PFSK-1 (cell line): ENCODE results near the gene UXS1.

ENCODE experiments used
- FOXP2 ChIP-seq: optimal IDR thresholded peaks from 2 replicates; pipeline ENCODE3; 2011; ENCODE audit warnings: borderline replicate concordance, control low read depth, inconsistent platforms; ENCODE audit not compliant: insufficient read depth; ENCODE audit errors: extremely low read length, extremely low read depth
- POLR2AphosphoS5 ChIP-seq: IDR thresholded peaks from 2 replicates; pipeline ENCODE4 v1.6.1; 2012; ENCODE audit warnings: low read depth, mild to moderate bottlenecking, control low read depth, low read length, moderate library complexity
- REST ChIP-seq, 2 experiments: IDR thresholded peaks; 2 replicates each; pipeline versions ENCODE4 v1.6.1 to v1.8.0; 2011 to 2012; ENCODE audit warnings: low read depth in 2 of 2, low read length in 2 of 2, control low read depth in 1 of 2, inconsistent platforms in 1 of 2, mild to moderate bottlenecking in 1 of 2, moderate library complexity in 1 of 2; ENCODE audit not compliant: insufficient read depth in 1 of 2
- SIN3A ChIP-seq: IDR thresholded peaks from 2 replicates; pipeline ENCODE4 v1.6.1; 2012; ENCODE audit warnings: mild to moderate bottlenecking, low read length, moderate library complexity, borderline replicate concordance; ENCODE audit not compliant: insufficient read depth
- TAF1 ChIP-seq: IDR thresholded peaks from 2 replicates; pipeline ENCODE4 v1.6.1; 2012; ENCODE audit warnings: low read length, control low read depth, borderline replicate concordance; ENCODE audit not compliant: insufficient read depth

UXS1 gene

GRCh38 chr2:106104332-106105062 is 89.6 kb downstream of the UXS1 start:
- TF ChIP-seq SIN3A (no peak), REST (IDR thresholded peaks at IDR 0.05; ENCODE audit: insufficient read depth in 1 of 2, low read depth in 2 of 2, low read length in 2 of 2) (no peak), FOXP2 (no peak), POLR2AphosphoS5 (no peak), TAF1 (no peak)

- no peak for TF ChIP-seq TAF1
- TF ChIP-seq POLR2AphosphoS5, result no peak
- no peak for TF ChIP-seq REST (IDR thresholded peaks at IDR 0.05; ENCODE audit: insufficient read depth in 1 of 2, low read depth in 2 of 2, low read length in 2 of 2)
- no peak for TF ChIP-seq FOXP2
- TF ChIP-seq SIN3A, result no peak
These were observed 94.4 kb downstream of the UXS1 start for GRCh38 chr2:106099691-106100090.

- no peak for TF ChIP-seq FOXP2
- TF ChIP-seq SIN3A, result no peak
- TF ChIP-seq REST (IDR thresholded peaks at IDR 0.05; ENCODE audit: insufficient read depth in 1 of 2, low read depth in 2 of 2, low read length in 2 of 2), result no peak
- TF ChIP-seq POLR2AphosphoS5, result no peak
- no peak for TF ChIP-seq TAF1
These were observed 95.4 kb downstream of the UXS1 start for GRCh38 chr2:106098664-106099063.

GRCh38 chr2:106098081-106098480 is 96.0 kb downstream of the UXS1 start:
- TF ChIP-seq SIN3A (no peak), REST (IDR thresholded peaks at IDR 0.05; ENCODE audit: insufficient read depth in 1 of 2, low read depth in 2 of 2, low read length in 2 of 2) (no peak), FOXP2 (no peak), POLR2AphosphoS5 (no peak), TAF1 (no peak)
